ENCODE data around the gene PIP4K2A.

- no peak for TF ChIP-seq CTCF (conservative IDR thresholded peaks at IDR 0.05; ENCODE audit: low read length)
- no peak for TF ChIP-seq EZH2phosphoT487 (IDR thresholded peaks at IDR 0.05; ENCODE audit: borderline replicate concordance)
These were observed 70.2 kb downstream of the PIP4K2A start for GRCh38 chr10:22644222-22644621.

All from Loucy (cell line).